ENCODE results near the gene IREB2. TPM values are rescaled to one million over a fixed set of nuclear protein-coding genes. Genes with fewer than 3 reads are reported as not detected.

Gene IREB2
- total and polyA plus RNA-seq, 2 donors (not counting 1 experiment from before 2014, with no cell fraction given): 14.7 to 92.1 TPM

DNA sequence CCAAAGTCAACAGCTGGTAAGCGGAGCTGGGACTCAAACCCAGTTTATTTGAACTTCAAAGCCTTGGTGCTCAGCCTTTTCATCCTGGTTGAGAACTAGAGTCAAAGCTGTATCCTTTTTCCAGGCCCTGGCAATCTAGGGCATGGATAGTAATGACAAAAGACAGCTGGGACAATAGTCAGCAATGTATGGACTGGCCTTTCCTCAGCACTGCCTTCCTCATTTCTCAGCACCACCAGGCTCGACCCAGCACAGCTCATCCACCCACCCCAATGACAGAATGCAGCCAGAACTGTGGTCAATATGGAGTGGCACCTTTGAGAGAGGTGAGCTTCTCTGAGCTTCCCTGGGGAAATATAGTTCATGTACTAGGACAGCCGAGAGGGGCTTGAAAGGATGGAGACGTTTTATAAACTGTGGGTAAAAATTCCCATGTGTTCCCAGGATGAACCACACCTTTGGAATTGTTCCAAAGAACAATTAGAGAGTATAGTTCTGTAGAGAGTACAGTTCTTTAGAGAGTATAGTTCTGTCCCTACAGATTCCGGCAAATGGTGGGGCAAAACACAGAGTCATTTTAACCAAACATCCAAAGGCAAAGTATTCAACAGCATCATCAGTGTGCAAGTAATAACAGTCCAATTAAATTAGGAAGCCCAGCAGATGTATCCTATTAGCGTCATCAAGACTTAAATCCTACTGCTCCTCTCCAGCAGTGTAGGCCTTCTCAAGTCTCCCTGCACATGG, 30.2 kb upstream of the IREB2 start:
- H3K79me2 ChIP-seq (ENCODE audit: control insufficient read depth, insufficient read depth, low read length): no peaks in the 10 kb centered on the region
- DNase-seq (no peak), ATAC-seq (ENCODE audit: low read depth) (no peak)
- no peaks in the 10 kb centered on the region for H3K4me1 ChIP-seq (ENCODE audit: control insufficient read depth in 2 of 2, insufficient read depth in 2 of 2, low read length in 2 of 2)
- H3K4me1 Mint-ChIP-seq: no peaks in the 10 kb centered on the region
- H3K27ac Mint-ChIP-seq: no peak overlapping the region
- H3K36me3 ChIP-seq (replicated peaks in 1 of 2; ENCODE audit: control extremely low read depth in 1 of 2, control insufficient read depth in 1 of 2, extremely low read depth in 1 of 2, insufficient read depth in 2 of 2, low read length in 1 of 2): no peaks in the 10 kb centered on the region
- no peak overlapping the region for H3K27ac ChIP-seq (ENCODE audit: low read length in 2 of 2)
- H3K9me3 Mint-ChIP-seq (ENCODE audit: insufficient read depth): no peaks in the 10 kb centered on the region
- H3K4me3 ChIP-seq (ENCODE audit: control extremely low read depth in 1 of 5, extremely low read depth in 1 of 5, insufficient read depth in 1 of 5, low read depth in 2 of 5, low read length in 4 of 5): no peak overlapping the region
- H3K4me2 ChIP-seq (replicated peaks; ENCODE audit: low read depth, low read length, poor library complexity, severe bottlenecking): no peak overlapping the region
- H3K27me3 Mint-ChIP-seq: peaks cover 17% of the 10 kb centered on the region
- no peak overlapping the region for H3K9ac ChIP-seq (ENCODE audit: low read length)
- H3K9me3 ChIP-seq (ENCODE audit: control extremely low read depth in 1 of 3, control insufficient read depth in 2 of 3, insufficient read depth in 1 of 3, low read length in 2 of 3): no peaks in the 10 kb centered on the region
- CTCF ChIA-PET: interaction anchor here (1.0 kb wide), 1 partner anchor 11 kb away, joined by 3 read pairs; no protein-coding TSS in a partner anchor
- no peak overlapping the region for H2AFZ ChIP-seq (ENCODE audit: insufficient read depth, low read depth, low read length, poor library complexity, severe bottlenecking)
- no peak overlapping the region for H3K4me3 Mint-ChIP-seq
- TF ChIP-seq EZH2 (IDR thresholded peaks at IDR 0.05; ENCODE audit: borderline replicate concordance, insufficient read depth, low read depth, low read length, poor library complexity, severe bottlenecking): no peak
- TF ChIP-seq, protein P1, sequence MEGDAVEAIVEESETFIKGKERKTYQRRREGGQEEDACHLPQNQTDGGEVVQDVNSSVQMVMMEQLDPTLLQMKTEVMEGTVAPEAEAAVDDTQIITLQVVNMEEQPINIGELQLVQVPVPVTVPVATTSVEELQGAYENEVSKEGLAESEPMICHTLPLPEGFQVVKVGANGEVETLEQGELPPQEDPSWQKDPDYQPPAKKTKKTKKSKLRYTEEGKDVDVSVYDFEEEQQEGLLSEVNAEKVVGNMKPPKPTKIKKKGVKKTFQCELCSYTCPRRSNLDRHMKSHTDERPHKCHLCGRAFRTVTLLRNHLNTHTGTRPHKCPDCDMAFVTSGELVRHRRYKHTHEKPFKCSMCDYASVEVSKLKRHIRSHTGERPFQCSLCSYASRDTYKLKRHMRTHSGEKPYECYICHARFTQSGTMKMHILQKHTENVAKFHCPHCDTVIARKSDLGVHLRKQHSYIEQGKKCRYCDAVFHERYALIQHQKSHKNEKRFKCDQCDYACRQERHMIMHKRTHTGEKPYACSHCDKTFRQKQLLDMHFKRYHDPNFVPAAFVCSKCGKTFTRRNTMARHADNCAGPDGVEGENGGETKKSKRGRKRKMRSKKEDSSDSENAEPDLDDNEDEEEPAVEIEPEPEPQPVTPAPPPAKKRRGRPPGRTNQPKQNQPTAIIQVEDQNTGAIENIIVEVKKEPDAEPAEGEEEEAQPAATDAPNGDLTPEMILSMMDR (IDR thresholded peaks at IDR 0.05): no peak
- 100% methylated on average over 1 of the region's 6 CpGs for WGBS (ENCODE audit: insufficient coverage)
- no peaks in the 10 kb centered on the region for H4K20me1 ChIP-seq (ENCODE audit: control insufficient read depth, insufficient read depth, low read length, poor library complexity, severe bottlenecking)
- intact Hi-C loops (cut with micrococcal nuclease): no loop called here
- H3K27me3 ChIP-seq (replicated peaks in 1 of 4; ENCODE audit: control extremely low read depth in 1 of 4, control insufficient read depth in 3 of 4, insufficient read depth in 4 of 4, low read length in 3 of 4): peaks cover 0 to 3% (median 0%) of the 10 kb centered on the region in 4 experiments
- POLR2A ChIA-PET: no interaction called here

DNA sequence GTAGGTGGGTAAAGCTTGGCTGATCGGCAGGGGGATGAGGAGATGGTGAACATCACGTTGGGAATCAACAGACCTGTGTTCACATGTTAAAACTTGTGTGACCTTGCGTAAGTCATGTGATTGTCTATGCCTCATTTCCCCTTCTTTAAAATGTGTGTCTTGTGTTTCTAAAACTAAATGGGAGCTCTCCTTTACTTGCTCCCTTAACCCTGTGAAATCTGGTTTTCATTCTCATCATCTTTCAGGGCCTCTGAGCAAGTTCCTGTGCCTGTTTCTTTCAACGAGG, 29.7 kb upstream of the IREB2 start:
- no peaks in the 10 kb centered on the region for H3K36me3 ChIP-seq (replicated peaks in 1 of 2; ENCODE audit: control extremely low read depth in 1 of 2, control insufficient read depth in 1 of 2, extremely low read depth in 1 of 2, insufficient read depth in 2 of 2, low read length in 1 of 2)
- no peaks in the 10 kb centered on the region for H3K79me2 ChIP-seq (ENCODE audit: control insufficient read depth, insufficient read depth, low read length)
- H4K20me1 ChIP-seq (ENCODE audit: control insufficient read depth, insufficient read depth, low read length, poor library complexity, severe bottlenecking): no peaks in the 10 kb centered on the region
- DNase-seq (no peak), ATAC-seq (ENCODE audit: low read depth) (no peak)
- no peak for TF ChIP-seq EZH2 (IDR thresholded peaks at IDR 0.05; ENCODE audit: borderline replicate concordance, insufficient read depth, low read depth, low read length, poor library complexity, severe bottlenecking)
- TF ChIP-seq, protein P1 (IDR thresholded peaks at IDR 0.05): no peak
- H3K4me3 ChIP-seq (ENCODE audit: control extremely low read depth in 1 of 5, extremely low read depth in 1 of 5, insufficient read depth in 1 of 5, low read depth in 2 of 5, low read length in 4 of 5): no peak overlapping the region
- no peaks in the 10 kb centered on the region for H3K4me1 ChIP-seq (ENCODE audit: control insufficient read depth in 2 of 2, insufficient read depth in 2 of 2, low read length in 2 of 2)
- H3K4me1 Mint-ChIP-seq: no peaks in the 10 kb centered on the region
- intact Hi-C loops (cut with micrococcal nuclease): no loop called here
- H3K4me3 Mint-ChIP-seq: no peak overlapping the region
- peaks cover 17% of the 10 kb centered on the region for H3K27me3 Mint-ChIP-seq
- H2AFZ ChIP-seq (ENCODE audit: insufficient read depth, low read depth, low read length, poor library complexity, severe bottlenecking): no peak overlapping the region
- no peaks in the 10 kb centered on the region for H3K9me3 Mint-ChIP-seq (ENCODE audit: insufficient read depth)
- no peak overlapping the region for H3K27ac Mint-ChIP-seq
- H3K4me2 ChIP-seq (replicated peaks; ENCODE audit: low read depth, low read length, poor library complexity, severe bottlenecking): no peak overlapping the region
- POLR2A ChIA-PET: no interaction called here
- no peaks in the 10 kb centered on the region for H3K9me3 ChIP-seq (ENCODE audit: control extremely low read depth in 1 of 3, control insufficient read depth in 2 of 3, insufficient read depth in 1 of 3, low read length in 2 of 3)
- H3K27ac ChIP-seq (ENCODE audit: low read length in 2 of 2): no peak overlapping the region
- H3K27me3 ChIP-seq (replicated peaks in 1 of 4; ENCODE audit: control extremely low read depth in 1 of 4, control insufficient read depth in 3 of 4, insufficient read depth in 4 of 4, low read length in 3 of 4): peaks cover 0 to 3% (median 0%) of the 10 kb centered on the region in 4 experiments
- WGBS (ENCODE audit: insufficient coverage): no CpG with 5 or more reads among the region's 4 CpGs
- CTCF ChIA-PET: interaction anchor here (1.0 to 1.5 kb wide), 2 partner anchors 10 to 15 kb away, joined by 3 to 5 read pairs; no protein-coding TSS in a partner anchor
- H3K9ac ChIP-seq (ENCODE audit: low read length): no peak overlapping the region
